Stromal cell of bone marrow (primary cell): ENCODE data around the gene KRTAP5-10.
"Not testable (repeated sequence)": the region's sequence is repeated elsewhere in the genome, so short reads cannot be mapped to it uniquely, and the experiment has no call there.

Experiments
- DNase-seq: peaks from one replicate; pipeline ENCODE4 v3.0.0-alpha.2; 2012; ENCODE audit warnings: low read depth

Gene KRTAP5-10

GRCh38 chr11:71572811-71573210, 7.4 kb downstream of the KRTAP5-10 start:
- no peak for DNase-seq

- no peak for DNase-seq
Measured at GRCh38 chr11:71574418-71574817, 9.1 kb downstream of the KRTAP5-10 start.

GRCh38 chr11:71575723-71576424, 10.5 kb downstream of the KRTAP5-10 start:
- DNase-seq: no peak

- not testable (repeated sequence) for DNase-seq
Measured at GRCh38 chr11:71576688-71577465, 11.5 kb downstream of the KRTAP5-10 start.

- no peak for DNase-seq
Measured at GRCh38 chr11:71577469-71578004, 12.2 kb downstream of the KRTAP5-10 start.

GRCh38 chr11:71579513-71579912, 14.2 kb downstream of the KRTAP5-10 start:
- DNase-seq: not testable (repeated sequence)

- DNase-seq: peak; percentile 76
Measured at GRCh38 chr11:71580057-71581003, 15.0 kb downstream of the KRTAP5-10 start.

GRCh38 chr11:71581826-71582225, 16.5 kb downstream of the KRTAP5-10 start:
- no peak for DNase-seq

GRCh38 chr11:71582309-71582895, 17.0 kb downstream of the KRTAP5-10 start, which contains the start of gene KRTAP5-11:
KRTAP5-11 (minus strand) TSS chr11:71582875; CDS start chr11:71582837, 38 bp downstream.
- no peak for DNase-seq

GRCh38 chr11:71582969-71583368, 17.6 kb downstream of the KRTAP5-10 start:
- not testable (repeated sequence) for DNase-seq

GRCh38 chr11:71585673-71586072, 20.3 kb downstream of the KRTAP5-10 start:
- not testable (repeated sequence) for DNase-seq

- not testable (repeated sequence) for DNase-seq
Measured at GRCh38 chr11:71588314-71588713, 23.0 kb downstream of the KRTAP5-10 start.

GRCh38 chr11:71588822-71589545, 23.6 kb downstream of the KRTAP5-10 start:
- not testable (repeated sequence) for DNase-seq

GRCh38 chr11:71589546-71589920, 24.2 kb downstream of the KRTAP5-10 start:
- DNase-seq: not testable (repeated sequence)

GRCh38 chr11:71603221-71603620, 37.9 kb downstream of the KRTAP5-10 start:
- not testable (repeated sequence) for DNase-seq

- DNase-seq: not testable (repeated sequence)
Measured at GRCh38 chr11:71604798-71605488, 39.6 kb downstream of the KRTAP5-10 start.

- not testable (repeated sequence) for DNase-seq
Measured at GRCh38 chr11:71606853-71607519, 41.6 kb downstream of the KRTAP5-10 start.

GRCh38 chr11:71607520-71608216, 42.3 kb downstream of the KRTAP5-10 start:
- DNase-seq: not testable (repeated sequence)

GRCh38 chr11:71608272-71608671, 42.9 kb downstream of the KRTAP5-10 start:
- DNase-seq: not testable (repeated sequence)
